PC-3 (cell line): Measurements from ENCODE around the gene CCNQ. TPM values are rescaled to one million over a fixed set of nuclear protein-coding genes. Genes with fewer than 3 reads are reported as not detected.

Source experiments
- ATAC-seq: fragments of 200-7000 bp; cut with Tn5 transposase; 2 replicates; pipeline ENCODE4 v1.9.1; 2020; ENCODE audit warnings: mild to moderate bottlenecking, moderate library complexity
- BruUV-seq: library from RNA; stranded (reverse); fragments of 400-500 nt; replicated peaks from 2 replicates; lab custom pipeline; 2021; lab: Mats Ljungman, UMichigan
- CTCF ChIA-PET: fragments of 300-600 bp; sonication (Branson Sonifier 250); formaldehyde crosslinking; loops from one replicate; lab custom pipeline; 2022; ENCODE audit warnings: antibody characterized with exemption; lab: Charles Lee
- POLR2A ChIA-PET: fragments of 300-600 bp; sonication (Branson Sonifier 250); formaldehyde crosslinking; loops from one replicate; lab custom pipeline; 2022; ENCODE audit warnings: antibody characterized with exemption; ENCODE audit not compliant: unreplicated experiment; lab: Charles Lee
- DNase-seq: peaks from one replicate; pipeline ENCODE4 v3.0.0-alpha.2; 2015
- H2AFZ ChIP-seq: fragments of 300-600 bp; sonication (generic); 2 replicates; pipeline ENCODE4 v1.6.0; 2016; ENCODE audit warnings: antibody characterized with exemption, low read length
- H3F3A ChIP-seq: fragments of 300-600 bp; sonication (generic); one replicate; pipeline ENCODE4 v1.6.0; 2017; ENCODE audit warnings: antibody characterized with exemption, low read length, control low read depth, mild to moderate bottlenecking; ENCODE audit not compliant: unreplicated experiment
- H3K27ac ChIP-seq: fragments of 300-600 bp; sonication (generic); 2 replicates; pipeline ENCODE4 v1.5.1; 2016; ENCODE audit warnings: mild to moderate bottlenecking, low read length
- H3K27me3 ChIP-seq: fragments of 300-600 bp; sonication (generic); 2 replicates; pipeline ENCODE4 v1.6.1; 2016; ENCODE audit warnings: low read length, mixed read lengths
- H3K36me3 ChIP-seq: fragments of 300-600 bp; sonication (generic); 2 replicates; pipeline ENCODE4 v1.6.1; 2016; ENCODE audit warnings: low read depth, mixed run types, low read length, mixed read lengths
- H3K4me1 ChIP-seq: fragments of 300-600 bp; sonication (generic); 2 replicates; pipeline ENCODE4 v1.5.1; 2016; ENCODE audit warnings: low read length; ENCODE audit not compliant: insufficient read depth
- H3K4me2 ChIP-seq: fragments of 300-600 bp; sonication (generic); 2 replicates; pipeline ENCODE4 v1.6.0; 2016; ENCODE audit warnings: low read length
- H3K4me3 ChIP-seq: fragments of 300-600 bp; sonication (generic); 2 replicates; pipeline ENCODE4 v1.5.1; 2016; ENCODE audit warnings: mild to moderate bottlenecking, low read length, mixed read lengths
- H3K79me2 ChIP-seq: fragments of 300-600 bp; sonication (generic); 2 replicates; pipeline ENCODE4 v1.6.1; 2017; ENCODE audit warnings: low read length, mixed read lengths
- H3K9ac ChIP-seq: fragments of 300-600 bp; sonication (generic); 2 replicates; pipeline ENCODE4 v1.6.0; 2016; ENCODE audit warnings: mild to moderate bottlenecking, low read length
- H3K9me2 ChIP-seq: fragments of 300-600 bp; sonication (generic); replicated peaks from 2 replicates; pipeline ENCODE4 v1.6.1; 2016; ENCODE audit warnings: mixed run types, low read length, mixed read lengths
- H3K9me3 ChIP-seq: fragments of 300-600 bp; sonication (generic); 2 replicates; pipeline ENCODE4 v1.6.1; 2016; ENCODE audit warnings: low read length, mixed read lengths
- H4K20me1 ChIP-seq: fragments of 300-600 bp; sonication (generic); 2 replicates; pipeline ENCODE4 v1.6.1; 2016; ENCODE audit warnings: low read length, mixed read lengths
- EZH2 ChIP-seq: fragments of 300-600 bp; sonication (generic); IDR thresholded peaks from one replicate; pipeline ENCODE4 v1.6.1; 2017; ENCODE audit warnings: antibody characterized with exemption, mild to moderate bottlenecking, low read length; ENCODE audit not compliant: unreplicated experiment
- EZH2phosphoT487 ChIP-seq: fragments of 300-600 bp; sonication (generic); IDR thresholded peaks from 2 replicates; pipeline ENCODE4 v1.6.1; 2018; ENCODE audit warnings: mild to moderate bottlenecking, antibody characterized with exemption, low read length, borderline replicate concordance
- intact Hi-C: fragments of 100-400 bp; cut with micrococcal nuclease; formaldehyde crosslinking; loops from 2 replicates; pipeline ENCODE4 v1.9.0; 2023
- total RNA-seq: library from RNA; depleted of rRNA; stranded (reverse); fragments of >200 nt; gene quantifications from 2 replicates; pipeline ENCODE4 v1.2.3, GENCODE V29; 2014
- TF ChIP-seq, protein P1 (sequence below): fragments of 300-600 bp; sonication (generic); conservative IDR thresholded peaks from 2 replicates; pipeline ENCODE4 v1.5.1; 2017; ENCODE audit warnings: antibody characterized with exemption, low read depth, mild to moderate bottlenecking, low read length

Gene CCNQ
- total RNA-seq, 1 experiment from 2014 or later = 110 TPM

DNA sequence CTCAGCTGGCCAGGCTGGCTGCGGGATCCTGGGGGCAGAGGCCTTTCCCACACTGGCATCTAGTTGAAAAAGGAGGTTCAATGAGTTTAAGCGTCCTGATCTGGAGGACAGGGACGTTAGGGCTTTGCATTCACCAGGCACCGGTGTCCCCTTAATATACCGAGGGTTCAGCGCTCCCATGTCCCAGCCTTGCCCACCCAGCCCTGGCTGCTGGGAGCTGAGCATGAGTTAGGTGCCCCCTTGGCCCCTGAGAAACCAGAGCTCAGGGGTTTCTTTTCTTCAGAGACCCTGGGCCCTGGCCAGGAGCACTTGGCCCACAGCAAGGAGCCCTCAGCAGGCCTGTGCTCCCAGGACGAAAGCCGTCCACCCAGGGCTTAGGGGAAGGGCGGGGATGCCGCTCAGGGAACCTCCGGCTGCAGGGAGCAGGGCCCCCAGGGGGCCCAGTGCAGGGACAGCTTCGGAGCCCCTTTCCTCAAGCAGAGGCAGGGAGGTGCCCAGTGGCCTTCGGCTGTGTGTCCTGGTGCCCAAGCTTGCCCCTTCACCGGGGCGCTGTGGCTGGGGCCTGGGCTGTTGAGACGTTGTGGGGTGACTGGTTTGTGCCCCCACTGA is 27.2 kb upstream of the CCNQ start:
- Histone ChIP-seq H3K9ac (no peak overlapping the region), H3K4me1 (no peaks in the 10 kb centered on the region), H2AFZ (no peak overlapping the region), H3K27me3 (peaks cover 27% of the 10 kb centered on the region; the same call in 1 of the 2 replicates), H3F3A (no peaks in the 10 kb centered on the region), H3K27ac (no peak overlapping the region), H3K4me3 (no peak overlapping the region), H3K9me2 (no peaks in the 10 kb centered on the region), H3K79me2 (no peaks in the 10 kb centered on the region), H3K4me2 (no peak overlapping the region), H4K20me1 (no peaks in the 10 kb centered on the region), H3K36me3 (no peaks in the 10 kb centered on the region), H3K9me3 (no peaks in the 10 kb centered on the region)
- BruUV-seq = no TSS peak
- TF ChIP-seq EZH2 (no peak), EZH2phosphoT487 (no peak)
- TF ChIP-seq, protein P1, sequence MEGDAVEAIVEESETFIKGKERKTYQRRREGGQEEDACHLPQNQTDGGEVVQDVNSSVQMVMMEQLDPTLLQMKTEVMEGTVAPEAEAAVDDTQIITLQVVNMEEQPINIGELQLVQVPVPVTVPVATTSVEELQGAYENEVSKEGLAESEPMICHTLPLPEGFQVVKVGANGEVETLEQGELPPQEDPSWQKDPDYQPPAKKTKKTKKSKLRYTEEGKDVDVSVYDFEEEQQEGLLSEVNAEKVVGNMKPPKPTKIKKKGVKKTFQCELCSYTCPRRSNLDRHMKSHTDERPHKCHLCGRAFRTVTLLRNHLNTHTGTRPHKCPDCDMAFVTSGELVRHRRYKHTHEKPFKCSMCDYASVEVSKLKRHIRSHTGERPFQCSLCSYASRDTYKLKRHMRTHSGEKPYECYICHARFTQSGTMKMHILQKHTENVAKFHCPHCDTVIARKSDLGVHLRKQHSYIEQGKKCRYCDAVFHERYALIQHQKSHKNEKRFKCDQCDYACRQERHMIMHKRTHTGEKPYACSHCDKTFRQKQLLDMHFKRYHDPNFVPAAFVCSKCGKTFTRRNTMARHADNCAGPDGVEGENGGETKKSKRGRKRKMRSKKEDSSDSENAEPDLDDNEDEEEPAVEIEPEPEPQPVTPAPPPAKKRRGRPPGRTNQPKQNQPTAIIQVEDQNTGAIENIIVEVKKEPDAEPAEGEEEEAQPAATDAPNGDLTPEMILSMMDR = no peak
- ATAC-seq = no peak
- intact Hi-C loops = no loop called here
- DNase-seq = no peak
- ChIA-PET CTCF (no interaction called here), POLR2A (no interaction called here)

DNA sequence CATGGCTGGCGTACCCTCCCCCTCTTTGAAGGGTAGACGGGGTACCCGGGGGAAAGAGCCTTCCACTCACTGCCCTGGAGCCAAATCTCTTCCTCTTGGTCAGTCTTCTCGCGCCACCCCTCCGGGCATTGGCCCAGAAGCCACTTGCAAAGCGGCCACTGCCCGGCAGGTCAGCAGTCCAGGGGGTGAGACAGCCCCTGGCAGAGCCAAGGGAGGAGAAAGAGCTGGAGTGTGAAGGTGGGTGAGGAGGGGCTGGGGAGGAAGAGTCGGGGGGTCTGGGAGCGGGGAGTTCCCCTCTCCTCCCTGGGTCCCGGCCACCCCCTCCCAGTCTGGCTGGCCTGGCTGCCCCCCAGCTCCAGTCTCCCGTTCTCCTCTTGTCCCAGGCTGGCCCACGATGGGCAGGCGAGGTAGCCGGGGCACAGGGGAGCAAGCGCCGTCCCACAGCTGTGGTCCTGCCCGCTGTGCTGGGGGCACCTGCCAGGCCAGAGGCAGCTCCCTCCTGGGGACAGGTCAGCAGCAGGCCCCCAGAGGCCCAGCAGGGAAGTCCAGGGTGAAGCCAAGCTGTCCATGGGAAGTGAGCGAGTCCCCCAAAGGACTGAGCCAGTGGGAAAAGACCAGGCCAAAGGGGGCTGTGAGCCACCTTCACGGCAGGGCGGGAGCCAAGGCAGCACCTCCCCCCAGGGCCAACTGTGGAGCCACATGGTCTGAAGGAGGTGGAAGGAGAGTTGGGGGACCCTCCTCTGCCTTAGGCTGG is 26.5 kb upstream of the CCNQ start:
- no TSS peak for BruUV-seq
- POLR2A ChIA-PET = no interaction called here
- peaks cover 27% of the 10 kb centered on the region; the same call in 1 of the 2 replicates for H3K27me3 ChIP-seq

More for the DNA sequence above, 26.5 kb upstream of the CCNQ start:
- ATAC-seq (no peak), DNase-seq (no peak)
- H3K4me3 ChIP-seq = no peak overlapping the region
- no peak overlapping the region for H3K9ac ChIP-seq
- H3F3A ChIP-seq = no peaks in the 10 kb centered on the region
- intact Hi-C loops = no loop called here
- no peaks in the 10 kb centered on the region for H3K36me3 ChIP-seq
- H3K27ac ChIP-seq = no peak overlapping the region
- H4K20me1 ChIP-seq = no peaks in the 10 kb centered on the region
- no peaks in the 10 kb centered on the region for H3K4me1 ChIP-seq
- no peaks in the 10 kb centered on the region for H3K9me3 ChIP-seq
- no peak overlapping the region for H3K4me2 ChIP-seq
- H3K9me2 ChIP-seq = no peaks in the 10 kb centered on the region
- H2AFZ ChIP-seq = no peak overlapping the region
- TF ChIP-seq EZH2phosphoT487 (no peak), EZH2 (no peak)
- TF ChIP-seq, protein P1 = no peak
- CTCF ChIA-PET = no interaction called here
- H3K79me2 ChIP-seq = no peaks in the 10 kb centered on the region
